ENCODE data around the gene ISM1.
A peak's percentile ranks its signal among the peaks of the same experiment; 100 is the strongest.

Gene ISM1

DNA sequence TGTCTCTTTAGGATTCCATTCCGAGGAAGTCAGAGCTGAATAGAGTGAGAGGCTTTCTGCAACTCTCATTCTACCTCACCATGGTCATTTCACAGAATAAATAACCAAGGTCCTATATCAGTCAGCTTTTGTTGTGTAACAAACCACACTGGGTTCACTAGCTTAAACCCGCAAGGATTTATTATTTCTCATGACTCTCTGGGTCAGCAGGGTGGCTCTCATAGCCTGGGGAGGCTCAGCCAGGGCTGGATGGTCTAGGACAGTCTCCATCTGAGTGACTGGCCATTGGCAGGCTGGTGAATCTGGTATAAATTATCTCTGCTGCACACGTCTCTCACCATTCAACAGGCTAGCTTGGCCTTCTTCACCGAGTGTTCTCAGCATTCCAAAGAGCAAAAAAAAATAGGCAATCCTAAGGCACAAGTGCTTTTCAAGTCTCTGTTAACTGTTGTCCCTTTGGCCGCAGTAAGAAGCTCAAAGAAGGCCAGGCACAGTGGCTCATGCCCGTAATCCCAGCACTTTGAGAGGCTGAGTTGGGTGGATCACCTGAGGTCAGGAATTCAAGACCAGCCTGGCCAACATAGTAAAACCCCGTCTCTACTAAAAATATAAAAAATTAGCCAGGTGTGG, 39.7 kb downstream of the ISM1 start:
- TF ChIP-seq, protein P1, sequence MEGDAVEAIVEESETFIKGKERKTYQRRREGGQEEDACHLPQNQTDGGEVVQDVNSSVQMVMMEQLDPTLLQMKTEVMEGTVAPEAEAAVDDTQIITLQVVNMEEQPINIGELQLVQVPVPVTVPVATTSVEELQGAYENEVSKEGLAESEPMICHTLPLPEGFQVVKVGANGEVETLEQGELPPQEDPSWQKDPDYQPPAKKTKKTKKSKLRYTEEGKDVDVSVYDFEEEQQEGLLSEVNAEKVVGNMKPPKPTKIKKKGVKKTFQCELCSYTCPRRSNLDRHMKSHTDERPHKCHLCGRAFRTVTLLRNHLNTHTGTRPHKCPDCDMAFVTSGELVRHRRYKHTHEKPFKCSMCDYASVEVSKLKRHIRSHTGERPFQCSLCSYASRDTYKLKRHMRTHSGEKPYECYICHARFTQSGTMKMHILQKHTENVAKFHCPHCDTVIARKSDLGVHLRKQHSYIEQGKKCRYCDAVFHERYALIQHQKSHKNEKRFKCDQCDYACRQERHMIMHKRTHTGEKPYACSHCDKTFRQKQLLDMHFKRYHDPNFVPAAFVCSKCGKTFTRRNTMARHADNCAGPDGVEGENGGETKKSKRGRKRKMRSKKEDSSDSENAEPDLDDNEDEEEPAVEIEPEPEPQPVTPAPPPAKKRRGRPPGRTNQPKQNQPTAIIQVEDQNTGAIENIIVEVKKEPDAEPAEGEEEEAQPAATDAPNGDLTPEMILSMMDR (IDR thresholded peaks at IDR 0.05; ENCODE audit: low read depth, low read length) = no peak
- no peak for DNase-seq (ENCODE audit: extremely low read depth, low read depth)

- DNase-seq (ENCODE audit: extremely low read depth, low read depth) = no peak
- TF ChIP-seq, protein P1 (IDR thresholded peaks at IDR 0.05; ENCODE audit: low read depth, low read length) = peak; percentile 77
These were observed 40.6 kb downstream of the ISM1 start for GRCh38 chr20:13261460-13262301.

DNA sequence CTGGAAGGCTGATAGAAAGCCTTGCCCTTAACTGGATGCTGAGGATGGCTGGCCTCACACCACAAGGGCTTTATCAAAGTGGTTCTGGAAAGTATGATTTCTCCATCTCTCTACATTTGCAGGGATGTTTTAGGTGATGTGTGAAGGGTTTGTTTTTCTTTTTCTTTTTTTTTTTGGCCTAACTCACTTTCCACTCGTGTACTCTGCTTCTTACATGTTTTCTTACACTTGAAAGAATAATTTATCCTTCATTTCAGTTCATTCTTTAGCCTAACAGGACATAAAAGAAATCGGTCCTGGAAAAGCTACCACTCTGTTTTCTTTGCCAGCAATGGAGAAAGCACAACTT, 41.2 kb downstream of the ISM1 start:
- no peak for DNase-seq (ENCODE audit: extremely low read depth, low read depth)
- TF ChIP-seq, protein P1 (IDR thresholded peaks at IDR 0.05; ENCODE audit: low read depth, low read length) = no peak

DNA sequence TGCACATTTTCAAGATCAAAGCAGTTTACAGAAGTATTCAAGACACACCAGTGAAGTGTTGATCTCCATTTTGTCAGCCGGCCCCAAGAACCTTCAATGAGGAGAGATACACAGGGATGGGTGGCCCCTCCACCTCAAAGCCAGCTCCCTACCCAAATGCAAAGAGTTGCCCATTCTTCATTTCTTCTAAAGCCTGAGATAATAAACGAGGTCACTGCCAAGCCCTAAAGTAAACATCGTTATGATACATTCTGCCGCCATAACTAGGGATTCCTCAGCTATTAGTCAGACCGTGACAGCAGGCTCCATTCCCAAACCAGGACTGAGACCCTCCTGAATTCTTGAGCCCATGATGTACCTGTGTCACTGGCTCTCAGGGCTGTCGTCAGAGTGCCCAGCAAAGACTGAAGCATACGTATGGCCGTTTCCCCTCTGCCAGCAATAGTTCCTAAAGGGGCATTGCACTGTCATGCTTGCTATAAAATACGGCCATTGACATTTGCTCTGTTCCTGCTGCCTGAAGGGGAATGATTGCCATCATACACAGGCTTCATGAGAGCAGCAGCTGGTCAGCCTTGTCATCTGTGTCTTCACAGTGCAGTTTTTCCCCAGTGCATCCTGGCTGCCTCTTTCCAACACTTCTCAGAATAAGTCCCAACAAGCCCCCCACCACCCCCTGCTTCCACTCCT, 41.7 kb downstream of the ISM1 start:
- TF ChIP-seq, protein P1 (IDR thresholded peaks at IDR 0.05; ENCODE audit: low read depth, low read length) = no peak
- no peak for DNase-seq (ENCODE audit: extremely low read depth, low read depth)

- TF ChIP-seq, protein P1 (IDR thresholded peaks at IDR 0.05; ENCODE audit: low read depth, low read length) = no peak
- DNase-seq (ENCODE audit: extremely low read depth, low read depth) = no peak
These were observed 42.4 kb downstream of the ISM1 start for GRCh38 chr20:13263451-13263850.

DNA sequence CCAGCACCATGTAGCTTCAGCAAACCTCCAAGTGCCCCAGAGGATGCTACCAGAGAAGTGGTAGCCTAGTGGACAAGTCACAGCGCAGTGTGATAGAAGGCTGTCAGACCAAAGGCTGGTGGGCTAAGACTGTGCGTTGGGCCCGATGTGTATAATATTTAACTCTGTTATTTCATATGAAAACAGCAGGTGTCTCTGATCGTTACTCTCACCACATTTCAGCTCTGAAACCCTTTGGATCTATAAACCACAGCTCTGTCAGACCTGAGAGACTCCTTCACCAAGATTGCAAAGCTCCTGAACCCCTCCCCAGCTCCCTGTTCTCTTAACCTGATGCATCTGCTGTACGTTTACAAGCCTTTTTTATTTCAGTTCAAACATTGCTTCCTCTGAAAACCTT, 43.8 kb downstream of the ISM1 start:
- TF ChIP-seq, protein P1 (IDR thresholded peaks at IDR 0.05; ENCODE audit: low read depth, low read length) = no peak
- no peak for DNase-seq (ENCODE audit: extremely low read depth, low read depth)

GRCh38 chr20:13265941-13266340, 44.9 kb downstream of the ISM1 start:
- TF ChIP-seq, protein P1 (IDR thresholded peaks at IDR 0.05; ENCODE audit: low read depth, low read length) = no peak
- DNase-seq (ENCODE audit: extremely low read depth, low read depth) = no peak

All from AG09319 (cell line).